KMS-11 (cell line): ENCODE results near the gene KRT16.
"Not testable (repeated sequence)": the region's sequence is repeated elsewhere in the genome, so short reads cannot be mapped to it uniquely, and the experiment has no call there.

Source experiments
- H2AFZ ChIP-seq: fragments of 200-600 bp; sonication (generic); 2 replicates; pipeline ENCODE4 v1.6.1; 2016; ENCODE audit warnings: antibody characterized with exemption, mixed run types, low read depth
- H3K27ac ChIP-seq: fragments of 200-600 bp; sonication (generic); 2 replicates; pipeline ENCODE4 v1.6.1; 2016; ENCODE audit warnings: mild to moderate bottlenecking, mixed run types
- H3K27me3 ChIP-seq: fragments of 200-600 bp; sonication (generic); 2 replicates; pipeline ENCODE4 v1.6.1; 2017; ENCODE audit warnings: mild to moderate bottlenecking, low read depth, mixed run types, moderate library complexity; ENCODE audit not compliant: insufficient read depth
- H3K36me3 ChIP-seq: fragments of 200-600 bp; sonication (generic); 2 replicates; pipeline ENCODE4 v1.6.1; 2017; ENCODE audit warnings: mild to moderate bottlenecking, mixed run types; ENCODE audit not compliant: insufficient read depth
- H3K4me1 ChIP-seq: fragments of 200-600 bp; sonication (generic); 2 replicates; pipeline ENCODE4 v1.6.1; 2016; ENCODE audit warnings: mild to moderate bottlenecking, low read depth, mixed run types; ENCODE audit not compliant: poor library complexity, severe bottlenecking
- H3K4me2 ChIP-seq: fragments of 200-600 bp; sonication (generic); 2 replicates; pipeline ENCODE4 v1.7.0; 2016; ENCODE audit warnings: mild to moderate bottlenecking, mixed run types
- H3K4me3 ChIP-seq: fragments of 200-600 bp; sonication (generic); IDR thresholded peaks from 2 replicates; pipeline ENCODE4 v1.6.1; 2017; ENCODE audit warnings: low read depth, low read length, mixed read lengths; ENCODE audit not compliant: insufficient read depth
- H3K79me2 ChIP-seq: fragments of 200-600 bp; sonication (generic); 2 replicates; pipeline ENCODE4 v1.6.1; 2016; ENCODE audit warnings: low read depth, mixed run types; ENCODE audit not compliant: insufficient read depth
- H3K9ac ChIP-seq: fragments of 200-600 bp; sonication (generic); 2 replicates; pipeline ENCODE4 v1.6.1; 2016; ENCODE audit warnings: mild to moderate bottlenecking, mixed run types
- H4K20me1 ChIP-seq: fragments of 200-600 bp; sonication (generic); 2 replicates; pipeline ENCODE4 v1.6.1; 2016; ENCODE audit warnings: mild to moderate bottlenecking, mixed run types; ENCODE audit not compliant: insufficient read depth
- CTCF ChIP-seq: fragments of 200-600 bp; sonication (generic); conservative IDR thresholded peaks from 2 replicates; pipeline ENCODE4 v1.6.1; 2017; ENCODE audit warnings: low read depth, mild to moderate bottlenecking, antibody characterized with exemption, low read length, moderate library complexity, mixed read lengths

The KRT16 gene

GRCh38 chr17:41612376-41613160 lies at the start of gene KRT16:
Gene KRT16, minus strand, starts transcription at chr17:41612767. Its CDS starts 79 bp downstream, at chr17:41612688.
- H3K4me2 ChIP-seq, H3K9ac ChIP-seq, H3K79me2 ChIP-seq, H3K4me1 ChIP-seq, H3K27ac ChIP-seq, H2AFZ ChIP-seq, H3K36me3 ChIP-seq, H4K20me1 ChIP-seq, H3K4me3 ChIP-seq: not testable (repeated sequence)
- peaks cover 68% of the 10 kb centered on the region for H3K27me3 ChIP-seq

GRCh38 chr17:41660221-41660711 lies 47.7 kb upstream of the KRT16 start:
- H3K4me2 ChIP-seq = no peak overlapping the region
- H3K9ac ChIP-seq = no peak overlapping the region
- no peaks in the 10 kb centered on the region for H4K20me1 ChIP-seq
- H3K79me2 ChIP-seq = no peaks in the 10 kb centered on the region
- no peak overlapping the region for H3K27ac ChIP-seq
- no peak for TF ChIP-seq CTCF
- no peaks in the 10 kb centered on the region for H3K36me3 ChIP-seq
- H3K27me3 ChIP-seq = peaks cover 11% of the 10 kb centered on the region
- H3K4me3 ChIP-seq = no peak overlapping the region
- peaks cover 23% of the 10 kb centered on the region for H3K4me1 ChIP-seq
- no peak overlapping the region for H2AFZ ChIP-seq

DNA sequence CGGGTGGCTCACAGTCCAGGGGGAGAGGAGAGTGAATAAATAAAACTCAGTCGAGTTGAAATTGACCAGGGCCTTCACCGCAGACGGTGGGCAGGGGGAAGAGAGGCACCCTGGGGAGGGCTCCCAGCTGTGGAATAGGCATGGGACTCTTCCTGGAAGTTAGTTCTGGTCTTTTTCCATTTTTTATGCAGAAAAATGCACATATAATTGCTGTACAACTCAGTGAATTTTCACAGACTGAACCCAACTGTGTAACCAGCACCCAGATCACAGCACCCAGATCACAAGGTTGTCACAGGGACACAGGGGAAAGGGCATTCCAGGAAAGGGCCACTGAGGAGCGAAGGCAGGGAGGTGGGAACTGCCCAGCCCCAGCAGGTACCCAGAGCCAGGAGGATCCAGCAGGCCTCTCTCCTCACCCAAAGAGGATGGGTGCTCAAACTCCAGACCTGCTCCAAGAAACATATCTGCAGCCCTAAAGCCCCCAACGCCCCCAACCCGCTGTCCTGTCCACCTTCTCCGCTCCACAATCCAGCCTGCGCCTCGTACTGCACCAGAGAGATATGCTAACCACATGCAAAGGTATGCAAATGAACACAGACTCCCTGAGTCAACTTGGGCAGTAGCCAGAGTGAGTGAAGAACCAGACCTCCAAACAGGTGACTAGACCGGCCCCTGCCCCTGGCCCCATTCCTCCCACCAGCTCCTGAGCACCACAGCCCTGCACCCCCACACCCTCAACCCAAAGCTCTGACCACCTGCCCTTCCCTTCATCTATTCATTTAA lies 47.1 kb upstream of the KRT16 start:
- no peak overlapping the region for H3K4me3 ChIP-seq
- no peak overlapping the region for H3K4me2 ChIP-seq
- no peaks in the 10 kb centered on the region for H4K20me1 ChIP-seq
- H3K27ac ChIP-seq = no peak overlapping the region
- peaks cover 17% of the 10 kb centered on the region for H3K4me1 ChIP-seq
- peaks cover 11% of the 10 kb centered on the region for H3K27me3 ChIP-seq
- H3K36me3 ChIP-seq = no peaks in the 10 kb centered on the region
- TF ChIP-seq CTCF = no peak
- H3K79me2 ChIP-seq = no peaks in the 10 kb centered on the region
- no peak overlapping the region for H2AFZ ChIP-seq
- no peak overlapping the region for H3K9ac ChIP-seq

GRCh38 chr17:41658846-41659245 lies 46.3 kb upstream of the KRT16 start:
- Histone ChIP-seq H4K20me1 (no peaks in the 10 kb centered on the region), H3K4me3 (no peak overlapping the region), H3K9ac (no peak overlapping the region), H3K36me3 (no peaks in the 10 kb centered on the region), H3K79me2 (no peaks in the 10 kb centered on the region), H3K4me2 (no peak overlapping the region), H2AFZ (no peak overlapping the region), H3K27me3 (peaks cover 4% of the 10 kb centered on the region; the same call in 1 of the 2 replicates), H3K4me1 (peaks cover 10% of the 10 kb centered on the region), H3K27ac (no peak overlapping the region)
- no peak for TF ChIP-seq CTCF
